Kidney (tissue), 22 donors: Measurements from ENCODE around the gene SPATA6L. TPM values are rescaled to one million over a fixed set of nuclear protein-coding genes. Genes with fewer than 3 reads are reported as not detected.

ENCODE experiments used
- DNase-seq, 5 donors: peaks; one replicate each; pipeline ENCODE4 v3.0.0-alpha.2; 2013 to 2020
- FAIRE-seq: peaks from 2 replicates; lab custom pipeline; 2012; peaks lifted over from hg19 to GRCh38; lab: Jason Lieb, UNC
- H3K27ac ChIP-seq, 2 donors: one replicate each; pipeline ENCODE4 v1.7.0; 2013; ENCODE audit warnings: low read depth in 2 of 2, low read length in 2 of 2, inconsistent platforms in 1 of 2
- H3K27me3 ChIP-seq: one replicate; pipeline ENCODE4 v1.7.1; 2013; ENCODE audit warnings: low read length, inconsistent platforms; ENCODE audit not compliant: control insufficient read depth, insufficient read depth
- H3K36me3 ChIP-seq, 3 donors: one replicate each; pipeline versions ENCODE4 v1.7.0 to v1.7.1; 2013; ENCODE audit warnings: low read length in 3 of 3, control low read depth in 1 of 3, inconsistent platforms in 1 of 3; ENCODE audit not compliant: insufficient read depth in 3 of 3, control insufficient read depth in 2 of 3
- H3K4me1 ChIP-seq, 3 donors: one replicate each; pipeline versions ENCODE4 v1.7.0 to v1.7.1; 2013; ENCODE audit warnings: low read length in 3 of 3, inconsistent platforms in 1 of 3, low read depth in 1 of 3; ENCODE audit not compliant: control insufficient read depth in 2 of 3, insufficient read depth in 2 of 3
- H3K4me3 ChIP-seq, 3 donors: one replicate each; pipeline versions ENCODE4 v1.7.0 to v1.8.1; 2013; ENCODE audit warnings: low read length in 3 of 3, control low read depth in 1 of 3, inconsistent platforms in 1 of 3
- H3K9ac ChIP-seq, 3 donors: one replicate each; pipeline versions ENCODE4 v1.7.0 to v1.7.1; 2013; ENCODE audit warnings: low read length in 3 of 3, control low read depth in 1 of 3, inconsistent platforms in 1 of 3
- H3K9me3 ChIP-seq, 3 donors: one replicate each; pipeline versions ENCODE4 v1.7.0 to v1.7.1; 2013; ENCODE audit warnings: low read length in 3 of 3, control low read depth in 1 of 3, inconsistent platforms in 1 of 3; ENCODE audit not compliant: control insufficient read depth in 2 of 3, insufficient read depth in 1 of 3
- CTCF ChIP-seq: IDR thresholded peaks from 3 replicates; pipeline ENCODE4 v1.5.1; 2012; ENCODE audit warnings: mild to moderate bottlenecking, moderate library complexity, borderline replicate concordance; ENCODE audit not compliant: insufficient read depth; ENCODE audit errors: extremely low read depth
- intact Hi-C: fragments of 100-400 bp; cut with DNase I; formaldehyde crosslinking; loops from one replicate; pipeline ENCODE4 v1.11.1; 2022
- long read RNA-seq, 10 donors: library from polyadenylated mRNA in 1 of 10; unstranded in 1 of 10; transcript quantifications; one replicate each; pipeline ENCODE4 v2.0.0 and lab custom pipeline, GENCODE V29; 2021 to 2026
- polyA plus RNA-seq: library from polyadenylated mRNA; stranded (reverse); fragments of 350-450 nt; fragmentation: Illumina TruSeq; extraction: RNeasy Lipid Tissue Mini Kit (QIAGEN cat#74804); gene quantifications from one replicate; pipeline ENCODE4 v1.2.3, GENCODE V29; 2014; ENCODE audit warnings: low read depth, low replicate concordance; ENCODE audit not compliant: insufficient read depth
- total RNA-seq: library from RNA; stranded (reverse); fragmentation: NEBNext Ultra II Directional; extraction: Animal tissue kit (Norgen Biotek cat#: 25700); gene quantifications from one replicate; pipeline ENCODE4 v1.2.1, GENCODE V29; 2021
- donor health status: control.
- donor health status: control.
- donor health status: control.
- donor health status: control.
- donor health status: control.
- donor health status: DM: yes; HTN: yes; CAD: no.
- donor health status: Normal renal cell carcinoma (clear cell type).

Gene SPATA6L
- 15.1 TPM for total RNA-seq
- 1.5 TPM for polyA plus RNA-seq
- long read RNA-seq, donor 1: 0 reads
- long read RNA-seq, donor 2: 0 reads
- long read RNA-seq, donor 3, full-length matches to known transcripts: 1 of 1 reads
- long read RNA-seq, donor 3, partial matches to known transcripts: 0 of 1 reads
- long read RNA-seq, donor 3, other reads (novel, unspliced or antisense): 0 of 1 reads
- long read RNA-seq, donor 4: 0 reads
- long read RNA-seq, donor 5: 0 reads
- long read RNA-seq, donor 6, partial matches to known transcripts: 14 of 14 reads
- long read RNA-seq, donor 6, other reads (novel, unspliced or antisense): 0 of 14 reads
- long read RNA-seq, donor 7, partial matches to known transcripts: 0 of 6 reads
- long read RNA-seq, donor 7, other reads (novel, unspliced or antisense): 6 of 6 reads
- long read RNA-seq, donor 8, partial matches to known transcripts: 8 of 8 reads
- long read RNA-seq, donor 8, other reads (novel, unspliced or antisense): 0 of 8 reads
- long read RNA-seq, donor 9: 0 reads
- long read RNA-seq, donor 10: 0 reads

GRCh38 chr9:4666042-4666699 lies at the start of gene SPATA6L:
SPATA6L (minus strand) TSS chr9:4666480; CDS start chr9:4666250, 230 bp downstream.
- no peak for TF ChIP-seq CTCF

GRCh38 chr9:4714266-4715016 lies 48.2 kb upstream of the SPATA6L start:
- DNase-seq: no peak
- Histone ChIP-seq H3K36me3 (peaks cover 10 to 56% (median 43%) of the 10 kb centered on the region in 3 donors), H3K27ac (no peak overlapping the region), H3K9me3 (no peaks in the 10 kb centered on the region), H3K27me3 (no peaks in the 10 kb centered on the region), H3K9ac (no peak overlapping the region), H3K4me1 (no peaks in the 10 kb centered on the region), H3K4me3 (no peak overlapping the region)
- TF ChIP-seq CTCF: no peak
- no peak for FAIRE-seq
- intact Hi-C loops: no loop called here

More at GRCh38 chr9:4666042-4666699, at the start of gene SPATA6L:
- Histone ChIP-seq H3K4me1 (peaks cover 3 to 17% (median 13%) of the 10 kb centered on the region in 3 donors), H3K9ac (peak within 1 kb of the TSS; percentile 54 to 75 (median 71)), H3K27ac (peak within 1 kb of the TSS; percentile 47 to 69), H3K4me3 (peak within 1 kb of the TSS; percentile 72 to 84 (median 75)), H3K36me3 (no peaks in the 10 kb centered on the region), H3K9me3 (no peaks in the 10 kb centered on the region), H3K27me3 (no peaks in the 10 kb centered on the region)
- DNase-seq (peak; percentile 57 to 90 (median 79)), FAIRE-seq (no peak)
- intact Hi-C loops: no loop called here

GRCh38 chr9:4713849-4714248 lies 47.6 kb upstream of the SPATA6L start:
- no peak for TF ChIP-seq CTCF
- Histone ChIP-seq H3K4me3 (no peak overlapping the region), H3K9me3 (no peaks in the 10 kb centered on the region), H3K36me3 (peaks cover 8 to 53% (median 41%) of the 10 kb centered on the region in 3 donors), H3K27ac (no peak overlapping the region), H3K4me1 (no peaks in the 10 kb centered on the region), H3K9ac (no peak overlapping the region), H3K27me3 (no peaks in the 10 kb centered on the region)
- intact Hi-C loops: no loop called here
- no peak for DNase-seq
- peak; percentile 23 for FAIRE-seq
